MM.1S (cell line): ENCODE results near the gene MRPS14.

Experiments
- DNase-seq: peaks from one replicate; pipeline ENCODE4 v3.0.0-alpha.2; 2015
- H2AFZ ChIP-seq: fragments of 300-600 bp; sonication (generic); 2 replicates; pipeline ENCODE4 v1.6.0; 2016; ENCODE audit warnings: antibody characterized with exemption, low read length
- H3F3A ChIP-seq: fragments of 300-600 bp; sonication (generic); 2 replicates; pipeline ENCODE4 v1.6.1; 2016; ENCODE audit warnings: mild to moderate bottlenecking, antibody characterized with exemption, low read length, moderate library complexity, mixed read lengths; ENCODE audit not compliant: insufficient read depth
- H3K27ac ChIP-seq: fragments of 300-600 bp; sonication (generic); 2 replicates; pipeline ENCODE4 v1.5.1; 2016; ENCODE audit warnings: mild to moderate bottlenecking, low read length
- H3K27me3 ChIP-seq: fragments of 300-600 bp; sonication (generic); replicated peaks from 2 replicates; pipeline ENCODE4 v1.6.0; 2016; ENCODE audit warnings: low read length; ENCODE audit not compliant: insufficient read depth
- H3K36me3 ChIP-seq: fragments of 300-600 bp; sonication (generic); replicated peaks from 2 replicates; pipeline ENCODE4 v1.6.1; 2016; ENCODE audit warnings: mild to moderate bottlenecking, low read length, mixed read lengths; ENCODE audit not compliant: insufficient read depth
- H3K4me1 ChIP-seq: fragments of 300-600 bp; sonication (generic); 2 replicates; pipeline ENCODE4 v1.6.1; 2016; ENCODE audit warnings: low read length, mixed read lengths
- H3K4me2 ChIP-seq: fragments of 300-600 bp; sonication (generic); 2 replicates; pipeline ENCODE4 v1.6.0; 2016; ENCODE audit warnings: low read depth, low read length
- H3K4me3 ChIP-seq: fragments of 300-600 bp; sonication (generic); 2 replicates; pipeline ENCODE4 v1.5.1; 2016; ENCODE audit warnings: low read length, mixed read lengths
- H3K79me2 ChIP-seq: fragments of 300-600 bp; sonication (generic); 2 replicates; pipeline ENCODE4 v1.6.1; 2016; ENCODE audit warnings: mixed run types, low read length, mixed read lengths
- H3K9ac ChIP-seq: fragments of 300-600 bp; sonication (generic); 2 replicates; pipeline ENCODE4 v1.6.1; 2016; ENCODE audit warnings: low read length, mixed read lengths
- H3K9me2 ChIP-seq: fragments of 300-600 bp; sonication (generic); replicated peaks from 2 replicates; pipeline ENCODE4 v1.6.1; 2016; ENCODE audit warnings: mild to moderate bottlenecking, low read length, mixed read lengths; ENCODE audit not compliant: insufficient read depth
- H3K9me3 ChIP-seq: fragments of 300-600 bp; sonication (generic); replicated peaks from 2 replicates; pipeline ENCODE4 v1.6.1; 2016; ENCODE audit warnings: mild to moderate bottlenecking, low read length, mixed read lengths; ENCODE audit not compliant: insufficient read depth
- H4K20me1 ChIP-seq: fragments of 300-600 bp; sonication (generic); 2 replicates; pipeline ENCODE4 v1.6.1; 2016; ENCODE audit warnings: mild to moderate bottlenecking, low read length, moderate library complexity, mixed read lengths; ENCODE audit not compliant: insufficient read depth
- EZH2 ChIP-seq: fragments of 300-600 bp; sonication (generic); optimal IDR thresholded peaks from 2 replicates; pipeline ENCODE3; 2017; ENCODE audit warnings: low read depth, mild to moderate bottlenecking, antibody characterized with exemption, low read length, mixed read lengths
- EZH2phosphoT487 ChIP-seq: fragments of 300-600 bp; sonication (generic); IDR thresholded peaks from 2 replicates; pipeline ENCODE4 v1.6.1; 2018; ENCODE audit warnings: antibody characterized with exemption, low read length
- TF ChIP-seq, protein P1 (sequence below): fragments of 300-600 bp; sonication (generic); IDR thresholded peaks from 2 replicates; pipeline ENCODE4 v1.5.1; 2016; ENCODE audit warnings: antibody characterized with exemption, low read length, mixed read lengths

Gene MRPS14

DNA sequence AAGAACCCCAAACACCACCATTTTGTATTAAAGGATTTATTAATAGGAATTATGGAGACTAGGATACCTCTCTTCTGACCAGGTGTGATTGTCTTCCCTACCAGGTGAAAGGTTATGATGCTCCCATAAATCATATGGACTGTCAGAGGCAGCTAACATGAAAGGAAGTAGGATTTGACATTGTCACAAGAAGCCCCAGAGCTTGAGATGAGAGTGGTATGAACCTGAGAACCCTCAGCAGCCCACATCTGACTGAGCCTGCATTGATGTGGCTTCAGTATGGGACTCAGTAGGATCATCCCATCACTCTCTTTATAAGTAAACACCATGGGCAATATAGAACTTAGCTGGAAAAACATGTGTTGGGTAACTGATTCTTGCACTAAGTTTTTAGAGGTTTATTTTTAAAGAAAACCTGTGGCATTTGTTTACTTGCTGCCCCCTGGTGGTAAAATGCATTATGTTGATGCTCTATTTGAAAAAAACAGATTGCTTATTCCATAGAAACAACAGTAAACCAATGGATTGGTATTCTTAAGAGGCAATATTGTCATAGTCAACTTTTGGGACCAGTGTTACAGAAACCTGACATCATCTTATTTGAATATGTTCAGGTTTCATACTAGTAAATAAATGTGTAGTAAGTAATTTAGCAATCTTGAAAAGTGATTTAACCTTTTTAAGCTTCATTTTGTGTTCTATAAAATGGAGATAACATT is 40.1 kb downstream of the MRPS14 start:
- no peaks in the 10 kb centered on the region for H4K20me1 ChIP-seq
- H3K27ac ChIP-seq: no peak overlapping the region
- TF ChIP-seq, protein P1, sequence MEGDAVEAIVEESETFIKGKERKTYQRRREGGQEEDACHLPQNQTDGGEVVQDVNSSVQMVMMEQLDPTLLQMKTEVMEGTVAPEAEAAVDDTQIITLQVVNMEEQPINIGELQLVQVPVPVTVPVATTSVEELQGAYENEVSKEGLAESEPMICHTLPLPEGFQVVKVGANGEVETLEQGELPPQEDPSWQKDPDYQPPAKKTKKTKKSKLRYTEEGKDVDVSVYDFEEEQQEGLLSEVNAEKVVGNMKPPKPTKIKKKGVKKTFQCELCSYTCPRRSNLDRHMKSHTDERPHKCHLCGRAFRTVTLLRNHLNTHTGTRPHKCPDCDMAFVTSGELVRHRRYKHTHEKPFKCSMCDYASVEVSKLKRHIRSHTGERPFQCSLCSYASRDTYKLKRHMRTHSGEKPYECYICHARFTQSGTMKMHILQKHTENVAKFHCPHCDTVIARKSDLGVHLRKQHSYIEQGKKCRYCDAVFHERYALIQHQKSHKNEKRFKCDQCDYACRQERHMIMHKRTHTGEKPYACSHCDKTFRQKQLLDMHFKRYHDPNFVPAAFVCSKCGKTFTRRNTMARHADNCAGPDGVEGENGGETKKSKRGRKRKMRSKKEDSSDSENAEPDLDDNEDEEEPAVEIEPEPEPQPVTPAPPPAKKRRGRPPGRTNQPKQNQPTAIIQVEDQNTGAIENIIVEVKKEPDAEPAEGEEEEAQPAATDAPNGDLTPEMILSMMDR: peak; percentile 88
- no peak for TF ChIP-seq EZH2
- H2AFZ ChIP-seq: no peak overlapping the region
- no peak overlapping the region for H3K9ac ChIP-seq
- H3K4me3 ChIP-seq: no peak overlapping the region
- no peaks in the 10 kb centered on the region for H3K9me3 ChIP-seq
- H3F3A ChIP-seq: peaks cover 2% of the 10 kb centered on the region
- H3K4me2 ChIP-seq: no peak overlapping the region
- H3K79me2 ChIP-seq: no peaks in the 10 kb centered on the region
- H3K27me3 ChIP-seq: no peaks in the 10 kb centered on the region
- 0 out of 2 replicates have a peak, but pooled peaks cover 2% of the 10 kb centered on the region for H3K36me3 ChIP-seq
- DNase-seq: peak; percentile 81
- peaks cover 2% of the 10 kb centered on the region for H3K4me1 ChIP-seq
- H3K9me2 ChIP-seq: no peaks in the 10 kb centered on the region

DNA sequence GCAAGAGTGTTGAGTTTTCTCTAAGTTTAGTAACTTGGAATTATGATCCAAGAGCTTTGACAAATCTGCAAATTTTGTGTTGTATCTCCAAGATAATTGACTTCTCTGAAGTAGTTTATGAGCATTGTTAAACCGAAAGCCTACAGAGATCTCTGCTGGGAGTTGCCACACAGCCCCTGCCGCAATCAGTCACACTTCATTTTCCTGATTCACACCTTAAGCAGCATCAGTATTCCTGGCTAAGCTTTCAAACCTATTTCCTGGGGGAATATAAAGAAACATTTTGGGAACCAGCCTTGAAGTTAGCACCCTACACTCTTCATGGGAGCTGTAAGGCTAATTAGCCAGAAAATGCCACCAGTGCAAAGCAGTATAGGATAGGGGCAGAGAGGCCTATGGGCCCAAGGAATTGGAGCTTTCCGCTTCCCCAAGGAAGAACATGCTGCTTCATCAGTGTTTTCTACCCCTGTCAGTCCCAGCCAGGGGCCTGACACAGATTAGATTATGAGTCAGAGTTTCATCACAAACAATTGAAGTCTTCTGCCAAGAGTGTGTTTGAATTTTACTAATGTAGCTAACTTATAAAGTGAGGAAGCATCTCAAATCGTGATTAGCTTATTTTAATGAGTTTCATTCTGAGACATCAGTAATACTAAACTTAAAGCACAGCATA is 46.7 kb downstream of the MRPS14 start:
- Histone ChIP-seq H2AFZ (no peak overlapping the region), H3K4me1 (peaks cover 13% of the 10 kb centered on the region), H3K36me3 (no peaks in the 10 kb centered on the region), H3K9ac (no peak overlapping the region), H4K20me1 (no peaks in the 10 kb centered on the region), H3K27ac (no peak overlapping the region), H3K9me2 (no peaks in the 10 kb centered on the region), H3K79me2 (no peaks in the 10 kb centered on the region), H3K27me3 (no peaks in the 10 kb centered on the region), H3K9me3 (no peaks in the 10 kb centered on the region), H3F3A (peaks cover 8% of the 10 kb centered on the region), H3K4me3 (no peak overlapping the region), H3K4me2 (no peak overlapping the region)
- no peak for DNase-seq
- TF ChIP-seq EZH2phosphoT487: no peak

DNA sequence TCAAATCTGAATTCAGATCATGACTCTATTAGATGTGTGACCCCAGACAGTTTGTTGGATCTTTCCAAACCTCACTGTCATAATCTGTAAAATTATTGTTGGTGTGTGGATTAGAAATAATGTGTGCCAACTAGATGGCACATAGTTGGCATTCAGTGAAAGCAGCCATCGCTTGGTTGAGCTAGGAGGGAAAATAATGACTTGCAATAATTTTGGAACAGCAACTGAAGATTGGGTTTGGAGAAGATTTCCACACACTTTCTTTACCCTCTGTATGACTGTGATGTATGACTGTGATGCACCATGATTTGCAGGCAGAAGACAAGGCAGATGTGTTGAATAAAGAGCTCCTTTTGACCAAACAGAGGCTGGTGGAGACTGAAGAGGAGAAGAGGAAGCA is 47.5 kb downstream of the MRPS14 start:
- TF ChIP-seq EZH2: no peak
- no peak for TF ChIP-seq EZH2phosphoT487
- peaks cover 14% of the 10 kb centered on the region for H3F3A ChIP-seq
- no peaks in the 10 kb centered on the region for H3K27me3 ChIP-seq
- no peaks in the 10 kb centered on the region for H3K79me2 ChIP-seq
- H3K27ac ChIP-seq: no peak overlapping the region
- no peak for DNase-seq
- no peaks in the 10 kb centered on the region for H3K9me3 ChIP-seq
- no peak overlapping the region for H3K9ac ChIP-seq
- no peak overlapping the region for H2AFZ ChIP-seq
- H3K4me2 ChIP-seq: no peak overlapping the region
- H4K20me1 ChIP-seq: no peaks in the 10 kb centered on the region
- H3K4me1 ChIP-seq: peaks cover 20% of the 10 kb centered on the region
- no peaks in the 10 kb centered on the region for H3K36me3 ChIP-seq
- no peaks in the 10 kb centered on the region for H3K9me2 ChIP-seq
- no peak overlapping the region for H3K4me3 ChIP-seq

DNA sequence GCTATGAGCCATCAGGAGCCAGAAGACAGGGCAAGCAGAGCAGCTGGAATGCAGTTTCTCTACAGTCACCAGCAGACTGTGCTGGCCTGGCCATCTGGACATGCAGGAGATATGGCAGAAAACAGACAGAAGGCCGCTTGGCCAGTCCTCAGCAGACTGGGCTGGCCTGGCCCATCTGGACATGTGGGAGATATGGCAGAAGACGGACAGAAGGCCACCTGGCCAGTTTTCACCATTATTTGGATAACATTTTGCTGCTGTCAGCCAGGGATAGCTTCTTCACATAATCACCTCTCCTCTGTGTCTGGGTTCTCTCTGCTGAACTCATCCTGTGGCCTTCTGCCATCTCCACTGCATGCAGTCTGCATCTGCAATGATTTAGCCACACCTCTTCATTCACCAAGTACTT is 48.5 kb downstream of the MRPS14 start:
- Histone ChIP-seq H3K79me2 (no peaks in the 10 kb centered on the region), H3K9me2 (no peaks in the 10 kb centered on the region), H3K27me3 (no peaks in the 10 kb centered on the region), H3K4me3 (no peak overlapping the region), H3K27ac (no peak overlapping the region), H3K9me3 (no peaks in the 10 kb centered on the region), H3F3A (peaks cover 24% of the 10 kb centered on the region), H2AFZ (no peak overlapping the region), H3K4me1 (peaks cover 30% of the 10 kb centered on the region), H3K36me3 (no peaks in the 10 kb centered on the region), H3K4me2 (no peak overlapping the region), H4K20me1 (no peaks in the 10 kb centered on the region), H3K9ac (no peak overlapping the region)
- TF ChIP-seq EZH2phosphoT487: no peak
- TF ChIP-seq EZH2: no peak
- TF ChIP-seq, protein P1: no peak
- DNase-seq: no peak
